SK-N-SH (cell line): ENCODE data around the gene HS3ST4. TPM values are rescaled to one million over a fixed set of nuclear protein-coding genes. Genes with fewer than 3 reads are reported as not detected.

Source experiments
- CTCF ChIA-PET: fragments of 300-600, 350-600 bp; formaldehyde crosslinking; extraction: SDS; loops from one replicate; lab custom pipeline; 2021; lab: Yijun Ruan, JAX
- POLR2A ChIA-PET: fragments of 350-600 bp; sonication (Branson Sonifier 250); formaldehyde crosslinking; extraction: SDS; loops from one replicate; lab custom pipeline; 2020; ENCODE audit warnings: antibody characterized with exemption, inconsistent platforms; lab: Yijun Ruan, JAX
- DNase-seq: peaks from one replicate; pipeline ENCODE4 v3.0.0; 2012
- H2AFZ ChIP-seq: fragments of 200-600 bp; sonication (generic); 2 replicates; pipeline ENCODE4 v1.8.1; 2016; ENCODE audit warnings: antibody characterized with exemption, mild to moderate bottlenecking, low read depth
- H3F3A ChIP-seq: fragments of 200-600 bp; sonication (generic); replicated peaks from 2 replicates; pipeline ENCODE3; 2016; ENCODE audit warnings: antibody characterized with exemption, mild to moderate bottlenecking; ENCODE audit not compliant: insufficient read depth
- H3K27ac ChIP-seq, 2 experiments: fragments of 200-500 bp in 1 of 2; fragments of 200-600 bp in 1 of 2; sonication (Bioruptor generic) in 1 of 2; sonication (generic), shearing (Covaris generic) in 1 of 2; 2 replicates each; pipeline versions ENCODE4 v1.5.1 to v1.6.1; 2014 to 2016; ENCODE audit warnings: low read depth in 2 of 2, inconsistent platforms in 1 of 2, low read length in 1 of 2, mild to moderate bottlenecking in 1 of 2, mixed read lengths in 1 of 2
- H3K27me3 ChIP-seq: fragments of 200-600 bp; sonication (generic), shearing (Covaris generic); 2 replicates; pipeline ENCODE4 v1.6.1; 2016; ENCODE audit warnings: mixed run types; ENCODE audit not compliant: insufficient read depth
- H3K36me3 ChIP-seq, 2 experiments: fragments of 200-500 bp in 1 of 2; fragments of 200-600 bp in 1 of 2; sonication (Bioruptor generic) in 1 of 2; sonication (generic) in 1 of 2; replicated peaks in 1 of 2; 2 replicates each; pipeline versions ENCODE3 to v1.5.1; 2014 to 2016; ENCODE audit warnings: low read length in 1 of 2, mild to moderate bottlenecking in 1 of 2; ENCODE audit not compliant: insufficient read depth in 2 of 2, control insufficient read depth in 1 of 2
- H3K4me1 ChIP-seq, 2 experiments: fragments of 200-500 bp in 1 of 2; fragments of 200-600 bp in 1 of 2; sonication (Bioruptor generic) in 1 of 2; sonication (generic), shearing (Covaris generic) in 1 of 2; 2 replicates each; pipeline versions ENCODE4 v1.5.1 to v1.6.1; 2014 to 2016; ENCODE audit warnings: low read depth in 1 of 2, low read length in 1 of 2, mixed run types in 1 of 2; ENCODE audit not compliant: insufficient read depth in 2 of 2, control insufficient read depth in 1 of 2
- H3K4me2 ChIP-seq: fragments of 200-600 bp; sonication (generic), shearing (Covaris generic); 2 replicates; pipeline ENCODE4 v1.6.1; 2017; ENCODE audit warnings: mixed run types
- H3K4me3 ChIP-seq, 2 experiments: fragments of 200-500 bp in 1 of 2; fragments of 200-600 bp in 1 of 2; sonication (Bioruptor generic) in 1 of 2; sonication (generic), shearing (Covaris generic) in 1 of 2; 2 replicates each; pipeline versions ENCODE4 v1.5.1 to v1.8.1; 2014 to 2016; ENCODE audit warnings: low read depth in 2 of 2, inconsistent platforms in 1 of 2, low read length in 1 of 2, mild to moderate bottlenecking in 1 of 2, mixed read lengths in 1 of 2, moderate library complexity in 1 of 2
- H3K79me2 ChIP-seq: fragments of 200-600 bp; sonication (generic); 2 replicates; pipeline ENCODE4 v1.8.1; 2017; ENCODE audit warnings: mild to moderate bottlenecking; ENCODE audit not compliant: insufficient read depth
- H3K9ac ChIP-seq: fragments of 200-600 bp; sonication (generic); 2 replicates; pipeline ENCODE4 v1.6.1; 2017; ENCODE audit warnings: mixed run types
- H3K9me2 ChIP-seq: fragments of 200-600 bp; sonication (generic); 2 replicates; pipeline ENCODE4 v1.6.1; 2017; ENCODE audit warnings: mixed run types
- H3K9me3 ChIP-seq: fragments of 200-600 bp; sonication (generic); 2 replicates; pipeline ENCODE4 v1.6.1; 2017; ENCODE audit warnings: mixed run types, mild to moderate bottlenecking, moderate library complexity
- H4K20me1 ChIP-seq: fragments of 200-600 bp; sonication (generic); 2 replicates; pipeline ENCODE4 v1.6.1; 2017; ENCODE audit warnings: mild to moderate bottlenecking, mixed run types; ENCODE audit not compliant: insufficient read depth
- EP300 ChIP-seq, 2 experiments: IDR thresholded peaks; 2 replicates each; pipeline versions ENCODE4 v1.4.0 to v1.6.1; 2012; ENCODE audit warnings: borderline replicate concordance in 1 of 2, low read depth in 1 of 2, low read length in 1 of 2
- EZH2phosphoT487 ChIP-seq: fragments of 200-600 bp; sonication (generic); IDR thresholded peaks from 2 replicates; pipeline ENCODE4 v1.6.1; 2017; ENCODE audit warnings: low read depth, mixed run types, mild to moderate bottlenecking, antibody characterized with exemption, moderate library complexity, borderline replicate concordance
- JUND ChIP-seq: IDR thresholded peaks from 2 replicates; pipeline ENCODE4 v1.4.0; 2012
- MEF2A ChIP-seq: IDR thresholded peaks from 2 replicates; pipeline ENCODE4 v1.4.0; 2012; ENCODE audit warnings: low read depth, borderline replicate concordance
- MXI1 ChIP-seq: IDR thresholded peaks from 2 replicates; pipeline ENCODE4 v1.6.1; 2012; ENCODE audit warnings: mild to moderate bottlenecking, low read depth, low read length, improper control_type of control experiment
- NFIC ChIP-seq: IDR thresholded peaks from 2 replicates; pipeline ENCODE4 v1.4.0; 2012; ENCODE audit warnings: borderline replicate concordance
- NRF1 ChIP-seq: IDR thresholded peaks from 2 replicates; pipeline ENCODE4 v1.6.1; 2012; ENCODE audit warnings: low read depth, mild to moderate bottlenecking, low read length
- RAD21 ChIP-seq: IDR thresholded peaks from 2 replicates; pipeline ENCODE4 v1.6.1; 2012; ENCODE audit warnings: mild to moderate bottlenecking, low read length
- RCOR1 ChIP-seq: fragments of 150-350 bp; IDR thresholded peaks from 2 replicates; pipeline ENCODE4 v1.6.1; 2017; ENCODE audit warnings: antibody characterized with exemption, low read length
- RFX5 ChIP-seq: IDR thresholded peaks from 2 replicates; pipeline ENCODE4 v1.6.1; 2012; ENCODE audit warnings: mild to moderate bottlenecking, improper control_type of control experiment, low read length
- RXRA ChIP-seq: IDR thresholded peaks from 2 replicates; pipeline ENCODE4 v1.4.0; 2012; ENCODE audit warnings: low read depth, mild to moderate bottlenecking, borderline replicate concordance
- SIN3A ChIP-seq: IDR thresholded peaks from 2 replicates; pipeline ENCODE4 v1.6.1; 2012; ENCODE audit warnings: low read depth, mild to moderate bottlenecking, low read length, moderate library complexity, borderline replicate concordance
- SMC3 ChIP-seq: IDR thresholded peaks from 2 replicates; pipeline ENCODE4 v1.6.1; 2012; ENCODE audit warnings: low read depth, low read length, improper control_type of control experiment
- TCF12 ChIP-seq: IDR thresholded peaks from 2 replicates; pipeline ENCODE4 v1.4.0; 2012
- YY1 ChIP-seq: IDR thresholded peaks from 2 replicates; pipeline ENCODE4 v1.4.0; 2012; ENCODE audit warnings: low read depth, mild to moderate bottlenecking
- WGBS: methylation state at CpG from one replicate; pipeline ENCODE4 v1.1.6; 2017; ENCODE audit warnings: low lambda C conversion rate; 5-methylcytosine and 5-hydroxymethylcytosine counted together
- polyA plus RNA-seq, 3 experiments: library from polyadenylated mRNA; depleted of rRNA; stranded (reverse); fragments of >200 nt; gene quantifications; 2 replicates each; pipeline ENCODE4 v1.2.3, GENCODE V29; 2012
- TF ChIP-seq, protein P1 (sequence below): fragments of 200-600 bp; sonication (generic); IDR thresholded peaks from 2 replicates; pipeline ENCODE4 v1.6.1; 2017; ENCODE audit warnings: antibody characterized with exemption, mild to moderate bottlenecking, moderate library complexity

Gene HS3ST4
- polyA plus RNA-seq, 1 of the 3 experiments (the other 2 are of a cell fraction), result not detected

DNA sequence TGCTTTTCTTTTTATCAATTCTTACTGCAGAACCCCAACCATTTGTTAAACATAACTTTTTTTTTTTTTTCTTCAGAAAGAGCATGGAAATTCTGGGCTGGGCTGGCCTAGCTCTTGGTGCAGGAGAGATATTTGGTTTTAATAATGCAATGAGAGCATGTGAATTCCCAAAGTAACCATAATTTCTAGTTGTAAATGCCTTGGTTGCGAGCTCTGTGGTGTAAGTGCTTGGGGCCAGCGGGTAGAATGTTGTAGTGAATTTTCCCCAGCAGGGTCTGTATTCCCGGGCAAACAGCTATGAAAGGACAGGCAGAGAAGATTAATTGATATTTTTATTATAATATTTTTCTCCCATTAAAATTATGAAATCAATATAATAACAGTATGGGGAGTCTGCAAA, 465.6 kb downstream of the HS3ST4 start (continued):
- TF ChIP-seq, protein P1, sequence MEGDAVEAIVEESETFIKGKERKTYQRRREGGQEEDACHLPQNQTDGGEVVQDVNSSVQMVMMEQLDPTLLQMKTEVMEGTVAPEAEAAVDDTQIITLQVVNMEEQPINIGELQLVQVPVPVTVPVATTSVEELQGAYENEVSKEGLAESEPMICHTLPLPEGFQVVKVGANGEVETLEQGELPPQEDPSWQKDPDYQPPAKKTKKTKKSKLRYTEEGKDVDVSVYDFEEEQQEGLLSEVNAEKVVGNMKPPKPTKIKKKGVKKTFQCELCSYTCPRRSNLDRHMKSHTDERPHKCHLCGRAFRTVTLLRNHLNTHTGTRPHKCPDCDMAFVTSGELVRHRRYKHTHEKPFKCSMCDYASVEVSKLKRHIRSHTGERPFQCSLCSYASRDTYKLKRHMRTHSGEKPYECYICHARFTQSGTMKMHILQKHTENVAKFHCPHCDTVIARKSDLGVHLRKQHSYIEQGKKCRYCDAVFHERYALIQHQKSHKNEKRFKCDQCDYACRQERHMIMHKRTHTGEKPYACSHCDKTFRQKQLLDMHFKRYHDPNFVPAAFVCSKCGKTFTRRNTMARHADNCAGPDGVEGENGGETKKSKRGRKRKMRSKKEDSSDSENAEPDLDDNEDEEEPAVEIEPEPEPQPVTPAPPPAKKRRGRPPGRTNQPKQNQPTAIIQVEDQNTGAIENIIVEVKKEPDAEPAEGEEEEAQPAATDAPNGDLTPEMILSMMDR, result no peak
- TF ChIP-seq NRF1 (no peak), SIN3A (no peak), YY1 (no peak), MXI1 (no peak)

DNA sequence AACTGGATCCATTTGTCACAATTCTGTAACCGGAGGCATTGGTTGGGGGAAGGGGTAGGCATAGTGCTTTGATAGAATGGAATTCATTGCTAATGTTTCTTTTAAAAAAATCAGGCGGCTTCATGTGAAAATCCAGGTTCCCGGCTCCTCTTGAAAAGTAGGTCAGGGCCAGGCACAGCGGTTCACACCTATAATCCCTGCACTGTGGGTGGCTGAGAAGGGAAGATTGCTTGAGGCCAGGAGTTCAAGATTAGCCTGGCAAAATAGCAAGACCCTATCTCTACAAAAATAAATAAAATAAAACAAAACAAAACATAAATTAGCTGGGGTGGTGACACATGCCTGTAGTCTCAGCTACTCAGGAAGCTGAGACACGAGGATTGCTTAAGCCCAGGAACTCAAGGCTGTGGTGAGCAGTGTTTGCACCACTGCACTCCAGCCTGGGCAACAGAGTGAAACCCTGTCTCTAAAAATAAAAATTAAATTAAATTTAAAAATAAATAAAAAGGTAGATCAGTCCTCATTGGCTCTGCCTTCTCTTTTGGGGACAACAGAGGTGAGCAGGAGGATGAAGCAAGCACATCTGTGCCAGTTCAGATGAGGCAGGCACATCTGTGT, 466.5 kb downstream of the HS3ST4 start:
- Histone ChIP-seq H3K4me1 (no peaks in the 10 kb centered on the region), H2AFZ (no peak overlapping the region), H3F3A (no peaks in the 10 kb centered on the region), H3K36me3 (no peaks in the 10 kb centered on the region), H4K20me1 (no peaks in the 10 kb centered on the region), H3K9me2 (no peaks in the 10 kb centered on the region), H3K79me2 (no peaks in the 10 kb centered on the region), H3K27ac (no peak overlapping the region), H3K9ac (no peak overlapping the region), H3K4me2 (no peak overlapping the region), H3K4me3 (no peak overlapping the region), H3K27me3 (no peaks in the 10 kb centered on the region), H3K9me3 (no peaks in the 10 kb centered on the region)
- 4% methylated on average over 5 of the region's 5 CpGs for WGBS
- POLR2A ChIA-PET, result no interaction called here
- DNase-seq, result no peak
- TF ChIP-seq JUND (no peak), RAD21 (no peak), RCOR1 (no peak)
- CTCF ChIA-PET, result no interaction called here

DNA sequence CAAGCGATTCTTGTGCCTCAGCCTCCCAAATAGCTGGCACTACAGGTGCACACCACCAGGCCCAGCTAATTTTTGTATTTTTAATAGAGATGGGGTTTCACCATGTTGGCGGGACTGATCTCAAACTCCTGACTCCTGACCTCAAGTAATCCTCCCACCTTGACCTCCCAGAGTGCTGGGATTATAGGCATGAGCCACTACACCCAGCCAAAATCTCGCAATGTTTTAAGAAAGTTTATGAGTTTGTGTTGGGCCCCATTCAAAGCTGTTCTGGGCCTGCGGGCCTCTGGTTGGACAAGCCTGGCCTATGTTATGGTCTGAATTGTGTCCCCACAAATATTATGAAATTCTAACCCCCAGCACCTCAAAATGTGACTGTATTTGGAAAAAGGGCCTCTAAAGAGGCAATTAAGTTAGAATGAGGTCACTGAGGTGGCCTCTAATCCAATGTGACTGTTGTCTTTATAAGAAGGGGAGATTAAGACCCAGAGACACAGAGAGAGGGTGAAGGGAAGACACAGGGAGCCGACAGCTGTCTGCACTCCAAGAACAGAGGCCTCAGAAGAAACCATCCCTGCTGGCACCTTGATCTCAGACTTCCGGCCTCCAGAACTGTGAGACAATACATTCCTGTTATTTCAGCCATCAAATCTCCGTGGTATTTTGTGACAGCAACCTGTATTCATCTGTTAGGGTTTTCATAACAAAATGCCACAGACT, 469.9 kb downstream of the HS3ST4 start:
- Histone ChIP-seq H3K79me2 (no peaks in the 10 kb centered on the region), H3K4me2 (no peak overlapping the region), H3K27me3 (no peaks in the 10 kb centered on the region), H3K27ac (no peak overlapping the region), H4K20me1 (no peaks in the 10 kb centered on the region), H3K9ac (no peak overlapping the region), H2AFZ (no peak overlapping the region), H3F3A (no peaks in the 10 kb centered on the region), H3K4me3 (no peak overlapping the region), H3K36me3 (no peaks in the 10 kb centered on the region), H3K4me1 (no peaks in the 10 kb centered on the region), H3K9me2 (no peaks in the 10 kb centered on the region), H3K9me3 (no peaks in the 10 kb centered on the region)
- CTCF ChIA-PET, result no interaction called here
- no peak for DNase-seq
- TF ChIP-seq SMC3 (no peak), NFIC (no peak), EZH2phosphoT487 (no peak), EP300 (IDR thresholded peaks at IDR 0.05; ENCODE audit: borderline replicate concordance in 1 of 2, low read depth in 1 of 2, low read length in 1 of 2) (no peak), TCF12 (no peak), MEF2A (no peak), SIN3A (no peak), NRF1 (no peak), RFX5 (no peak), RXRA (no peak)
- WGBS, result 6% methylated on average over 6 of the region's 7 CpGs
- POLR2A ChIA-PET, result no interaction called here
